ENCODE measurements around the gene UCP2. TPM values are rescaled to one million over a fixed set of nuclear protein-coding genes. Genes with fewer than 3 reads are reported as not detected.

Gene UCP2
- total RNA-seq (2022; extraction: Qiagen RNA extraction; ENCODE audit: low read depth) = 69.6 to 84.6 TPM (median 79.5 TPM) in 5 replicates

GRCh38 chr11:73982595-73982989, at the start of gene UCP2:
Gene UCP2, minus strand, starts transcription at chr11:73982843. Its CDS starts 4,465 bp downstream, at chr11:73978378.

GRCh38 chr11:74008373-74009229, 26.0 kb upstream of the UCP2 start, which contains the start of gene UCP3:
Gene UCP3, minus strand, starts transcription at chr11:74009085. Its CDS starts 2,043 bp downstream, at chr11:74007042.

GRCh38 chr11:73950869-73951710, 31.6 kb downstream of the UCP2 start, which contains the start of gene DNAJB13:
Gene DNAJB13, plus strand, starts transcription at chr11:73951026. Its CDS starts 44 bp downstream, at chr11:73951070.

Other genes starting within 250 kb of the UCP2 start
- 41.2 to 61.9 TPM (median 61.2 TPM) in 5 replicates for gene RAB6A, start 221.8 kb downstream of the UCP2 start, total RNA-seq (2022; extraction: Qiagen RNA extraction; ENCODE audit: low read depth)
- 48.1 to 64.0 TPM (median 53.1 TPM) in 5 replicates for gene MRPL48, start 195.0 kb downstream of the UCP2 start, total RNA-seq (2022; extraction: Qiagen RNA extraction; ENCODE audit: low read depth)
- 127 to 162 TPM (median 135 TPM) in 5 replicates for gene COA4, start 106.0 kb downstream of the UCP2 start, total RNA-seq (2022; extraction: Qiagen RNA extraction; ENCODE audit: low read depth)
- gene PAAF1, start 105.8 kb downstream of the UCP2 start, total RNA-seq (2022; extraction: Qiagen RNA extraction; ENCODE audit: low read depth) = 10.6 to 11.7 TPM (median 10.9 TPM) in 5 replicates
- gene DNAJB13, start 31.8 kb downstream of the UCP2 start, total RNA-seq (2022; extraction: Qiagen RNA extraction; ENCODE audit: low read depth) = 0.27 to 0.42 TPM (median 0.32 TPM) in 3 of 5 replicates, not detected in the others
- gene UCP3, start 26.2 kb upstream of the UCP2 start, total RNA-seq (2022; extraction: Qiagen RNA extraction; ENCODE audit: low read depth) = 1.1 to 2.0 TPM (median 1.3 TPM) in 5 replicates
- 16.4 to 17.8 TPM (median 16.8 TPM) in 5 replicates for gene C2CD3, start 188.2 kb upstream of the UCP2 start, total RNA-seq (2022; extraction: Qiagen RNA extraction; ENCODE audit: low read depth)
- gene PPME1, start 188.4 kb upstream of the UCP2 start, total RNA-seq (2022; extraction: Qiagen RNA extraction; ENCODE audit: low read depth) = 46.3 to 59.6 TPM (median 56.3 TPM) in 5 replicates